Endothelial cell of umbilical vein (primary cell): ENCODE measurements around the gene RYR1. TPM values are rescaled to one million over a fixed set of nuclear protein-coding genes. Genes with fewer than 3 reads are reported as not detected.

Source experiments
- BruUV-seq: library from RNA; stranded (reverse); fragments of 400-500 nt; replicated peaks from 2 replicates; lab custom pipeline; 2021; lab: Mats Ljungman, UMichigan
- CTCF ChIA-PET: fragments of 300-600, 350-600 bp; sonication (Branson Sonifier 250); formaldehyde crosslinking; loops from one replicate; lab custom pipeline; 2021; ENCODE audit warnings: antibody characterized with exemption, inconsistent platforms; lab: Charles Lee
- POLR2A ChIA-PET: fragments of 300-600, 350-600 bp; sonication (Branson Sonifier 250); formaldehyde crosslinking; loops from one replicate; lab custom pipeline; 2021; ENCODE audit warnings: antibody characterized with exemption, inconsistent platforms; lab: Charles Lee
- DNase-seq: peaks from one replicate; pipeline ENCODE4 v3.0.0-alpha.2; 2011; ENCODE audit warnings: low read depth, low spot score
- FAIRE-seq: peaks from 2 replicates; lab custom pipeline; 2011; peaks lifted over from hg19 to GRCh38; lab: Jason Lieb, UNC
- H2AFZ ChIP-seq: 2 replicates; pipeline ENCODE4 v1.6.0; 2012; ENCODE audit warnings: low read depth, low read length, control low read depth, inconsistent platforms
- H3K27ac ChIP-seq: 2 replicates; pipeline ENCODE4 v1.5.1; 2011; ENCODE audit warnings: low read depth, mild to moderate bottlenecking, control low read depth, low read length, moderate library complexity; ENCODE audit not compliant: insufficient read depth
- H3K27me3 ChIP-seq, 2 experiments: 2 replicates each; pipeline versions ENCODE4 v1.6.0 to v1.6.1; 2011; ENCODE audit warnings: low read length in 2 of 2, mixed read lengths in 1 of 2; ENCODE audit not compliant: control insufficient read depth in 2 of 2, insufficient read depth in 2 of 2
- H3K36me3 ChIP-seq, 2 experiments: 2 replicates in 1 of 2; 3 replicates in 1 of 2; pipeline ENCODE4 v1.5.1; 2011; ENCODE audit warnings: low read length in 2 of 2, mild to moderate bottlenecking in 1 of 2, moderate library complexity in 1 of 2; ENCODE audit not compliant: control insufficient read depth in 2 of 2, insufficient read depth in 2 of 2; ENCODE audit errors: extremely low read depth in 1 of 2
- H3K4me1 ChIP-seq: 3 replicates; pipeline ENCODE4 v1.5.1; 2011; ENCODE audit warnings: mild to moderate bottlenecking, low read length; ENCODE audit not compliant: control insufficient read depth, insufficient read depth; ENCODE audit errors: extremely low read depth
- H3K4me2 ChIP-seq: 2 replicates; pipeline ENCODE4 v1.6.1; 2011; ENCODE audit warnings: low read length, control low read depth, mixed read lengths; ENCODE audit not compliant: insufficient read depth
- H3K4me3 ChIP-seq, 3 experiments: fragments of 200-600 bp in 1 of 3; sonication (generic), shearing (Covaris generic) in 1 of 3; replicated peaks in 1 of 3; 2 replicates each; pipeline ENCODE4 v1.5.1; 2011 to 2016; ENCODE audit warnings: control low read depth in 3 of 3, low read length in 3 of 3, mild to moderate bottlenecking in 2 of 3, inconsistent platforms in 1 of 3, low read depth in 1 of 3, moderate library complexity in 1 of 3; ENCODE audit not compliant: insufficient read depth in 1 of 3
- H3K79me2 ChIP-seq: 2 replicates; pipeline ENCODE4 v1.6.0; 2012; ENCODE audit warnings: low read length, inconsistent platforms; ENCODE audit not compliant: control insufficient read depth, insufficient read depth
- H3K9ac ChIP-seq: replicated peaks from 2 replicates; pipeline ENCODE3; 2011; ENCODE audit warnings: low read length, control low read depth; ENCODE audit not compliant: insufficient read depth; ENCODE audit errors: extremely low read depth
- H3K9me1 ChIP-seq: replicated peaks from 3 replicates; pipeline ENCODE4 v1.6.0; 2011; ENCODE audit warnings: mild to moderate bottlenecking, low read length; ENCODE audit not compliant: control insufficient read depth, insufficient read depth; ENCODE audit errors: extremely low read depth
- H3K9me3 ChIP-seq: replicated peaks from 2 replicates; pipeline ENCODE4 v1.5.1; 2012; ENCODE audit warnings: low read length, inconsistent platforms; ENCODE audit not compliant: control insufficient read depth, insufficient read depth
- H4K20me1 ChIP-seq: replicated peaks from 2 replicates; pipeline ENCODE3; 2011; ENCODE audit warnings: mild to moderate bottlenecking, low read length; ENCODE audit not compliant: control insufficient read depth, insufficient read depth; ENCODE audit errors: extremely low read depth
- EZH2 ChIP-seq: IDR thresholded peaks from 2 replicates; pipeline ENCODE4 v1.6.1; 2012; ENCODE audit warnings: borderline replicate concordance, low read depth, mild to moderate bottlenecking, moderate library complexity, low read length, inconsistent platforms; ENCODE audit not compliant: severe bottlenecking
- FOS ChIP-seq: IDR thresholded peaks from 2 replicates; pipeline ENCODE4 v1.6.1; 2011; ENCODE audit warnings: mild to moderate bottlenecking, low read length, moderate library complexity, borderline replicate concordance; ENCODE audit not compliant: insufficient read depth
- GATA2 ChIP-seq: IDR thresholded peaks from 2 replicates; pipeline ENCODE4 v1.7.0; 2011; ENCODE audit warnings: low read depth, mild to moderate bottlenecking, moderate library complexity, mixed read lengths, low read length; ENCODE audit not compliant: insufficient read length, insufficient read depth
- JUN ChIP-seq: IDR thresholded peaks from 2 replicates; pipeline ENCODE4 v1.6.1; 2011; ENCODE audit warnings: borderline replicate concordance, low read depth; ENCODE audit not compliant: insufficient read length, insufficient read depth
- MYC ChIP-seq: IDR thresholded peaks from one replicate; pipeline ENCODE4 v1.6.1; 2011; ENCODE audit warnings: mild to moderate bottlenecking, low read depth, low read length
- POLR2A ChIP-seq: IDR thresholded peaks from 2 replicates; pipeline ENCODE4 v1.6.1; 2012; ENCODE audit warnings: low read depth, mild to moderate bottlenecking, control low read depth, low read length
- POLR2AphosphoS5 ChIP-seq: IDR thresholded peaks from 2 replicates; pipeline ENCODE4 v1.6.1; 2012; ENCODE audit warnings: low read depth, mild to moderate bottlenecking, control low read depth, low read length, moderate library complexity; ENCODE audit not compliant: insufficient read depth
- dilution Hi-C: fragments of 300-500 bp; cut with MboI; formaldehyde crosslinking; loops from one replicate; pipeline ENCODE4 v1.15.0; 2019; ENCODE audit warnings: low sequenced_read_pairs; ENCODE audit not compliant: extremely low pct_ligation_motif_present
- intact Hi-C: fragments of 100-400 bp; cut with micrococcal nuclease; formaldehyde crosslinking; loops from one replicate; pipeline ENCODE4 v1.10.0; 2022
- polyA plus RNA-seq, 4 experiments: library from polyadenylated mRNA; depleted of rRNA in 3 of 4; stranded (reverse) in 3 of 4; unstranded in 1 of 4; fragments of >200 nt; gene quantifications; 2 replicates each; pipeline versions ENCODE4 v1.2.1 to v1.2.3, GENCODE V29; 2011 to 2012; ENCODE audit warnings: missing spikeins in 1 of 4
- total RNA-seq: library from RNA; stranded (reverse); gene quantifications from 2 replicates; pipeline ENCODE4 v1.2.3, GENCODE V29; 2021
- TF ChIP-seq, protein P1 (sequence below), 2 donors: IDR thresholded peaks; 1 replicate in 1 of 2; 2 replicates in 1 of 2; pipeline ENCODE4 v1.5.1; 2011; ENCODE audit warnings: low read length in 2 of 2, mild to moderate bottlenecking in 2 of 2, moderate library complexity in 2 of 2, control low read depth in 1 of 2, inconsistent platforms in 1 of 2, low read depth in 1 of 2; ENCODE audit not compliant: insufficient read depth in 1 of 2; ENCODE audit errors: extremely low read depth in 1 of 2
- TF ChIP-seq, protein P2 (sequence below): IDR thresholded peaks from 2 replicates; pipeline ENCODE4 v1.6.1; 2011; ENCODE audit not compliant: insufficient read depth, insufficient read length

Gene RYR1
- total and polyA plus RNA-seq, 2 donors (not counting 3 experiments of a cell fraction or from before 2014, with no cell fraction given) = under 0.01 to 0.02 TPM

DNA sequence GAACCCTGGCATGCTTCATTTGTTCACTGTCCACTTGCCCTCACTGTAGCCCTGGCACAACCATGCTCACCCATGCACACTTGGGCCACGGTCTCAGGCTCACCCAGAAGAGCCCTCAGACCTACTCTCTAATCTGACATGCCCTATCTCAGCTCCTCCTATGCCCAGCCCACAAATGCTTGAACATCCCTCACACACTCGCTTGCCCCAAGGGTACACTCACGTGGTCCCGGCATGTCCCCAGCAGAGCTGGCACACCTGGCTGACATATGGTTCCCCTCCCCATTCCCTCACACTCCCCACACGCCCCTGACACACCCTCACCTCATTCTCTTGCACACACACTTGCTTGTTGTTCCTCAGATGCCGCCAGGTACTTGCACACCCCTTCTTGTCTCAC, 128.6 kb downstream of the RYR1 start:
- Histone ChIP-seq H3K9me3 (no peaks in the 10 kb centered on the region), H3K4me2 (no peak overlapping the region), H4K20me1 (no peaks in the 10 kb centered on the region), H3K27ac (no peak overlapping the region), H3K79me2 (no peaks in the 10 kb centered on the region), H3K27me3 (peaks cover 2 to 6% of the 10 kb centered on the region in 2 experiments), H3K9ac (no peak overlapping the region), H2AFZ (no peak overlapping the region), H3K36me3 (no peaks in the 10 kb centered on the region), H3K4me3 (no peak overlapping the region), H3K9me1 (no peaks in the 10 kb centered on the region), H3K4me1 (no peaks in the 10 kb centered on the region)
- ChIA-PET CTCF (no interaction called here), POLR2A (no interaction called here)
- TF ChIP-seq MYC = no peak
- TF ChIP-seq POLR2A = no peak
- no peak for TF ChIP-seq JUN
- TF ChIP-seq, protein P1, sequence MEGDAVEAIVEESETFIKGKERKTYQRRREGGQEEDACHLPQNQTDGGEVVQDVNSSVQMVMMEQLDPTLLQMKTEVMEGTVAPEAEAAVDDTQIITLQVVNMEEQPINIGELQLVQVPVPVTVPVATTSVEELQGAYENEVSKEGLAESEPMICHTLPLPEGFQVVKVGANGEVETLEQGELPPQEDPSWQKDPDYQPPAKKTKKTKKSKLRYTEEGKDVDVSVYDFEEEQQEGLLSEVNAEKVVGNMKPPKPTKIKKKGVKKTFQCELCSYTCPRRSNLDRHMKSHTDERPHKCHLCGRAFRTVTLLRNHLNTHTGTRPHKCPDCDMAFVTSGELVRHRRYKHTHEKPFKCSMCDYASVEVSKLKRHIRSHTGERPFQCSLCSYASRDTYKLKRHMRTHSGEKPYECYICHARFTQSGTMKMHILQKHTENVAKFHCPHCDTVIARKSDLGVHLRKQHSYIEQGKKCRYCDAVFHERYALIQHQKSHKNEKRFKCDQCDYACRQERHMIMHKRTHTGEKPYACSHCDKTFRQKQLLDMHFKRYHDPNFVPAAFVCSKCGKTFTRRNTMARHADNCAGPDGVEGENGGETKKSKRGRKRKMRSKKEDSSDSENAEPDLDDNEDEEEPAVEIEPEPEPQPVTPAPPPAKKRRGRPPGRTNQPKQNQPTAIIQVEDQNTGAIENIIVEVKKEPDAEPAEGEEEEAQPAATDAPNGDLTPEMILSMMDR (IDR thresholded peaks at IDR 0.05; ENCODE audit: extremely low read depth in 1 of 2, insufficient read depth in 1 of 2, low read depth in 1 of 2, low read length in 2 of 2) = no peak
- TF ChIP-seq GATA2 = no peak
- no peak for TF ChIP-seq POLR2AphosphoS5
- no peak for TF ChIP-seq FOS
- TF ChIP-seq, protein P2, sequence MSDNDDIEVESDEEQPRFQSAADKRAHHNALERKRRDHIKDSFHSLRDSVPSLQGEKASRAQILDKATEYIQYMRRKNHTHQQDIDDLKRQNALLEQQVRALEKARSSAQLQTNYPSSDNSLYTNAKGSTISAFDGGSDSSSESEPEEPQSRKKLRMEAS = no peak
- TF ChIP-seq EZH2 = no peak
- FAIRE-seq = no peak
- intact Hi-C loops (no loop called here), dilution Hi-C loops (no loop called here)
- no peak for DNase-seq
- no TSS peak for BruUV-seq
